ENCODE measurements around the gene PLEKHG3. TPM values are rescaled to one million over a fixed set of nuclear protein-coding genes. Genes with fewer than 3 reads are reported as not detected.

Gene PLEKHG3
- total RNA-seq, 5 donors from 2014 or later (not counting 1 experiment from before 2014, with no cell fraction given), result 12.4 to 58.2 (median 27.3) TPM

DNA sequence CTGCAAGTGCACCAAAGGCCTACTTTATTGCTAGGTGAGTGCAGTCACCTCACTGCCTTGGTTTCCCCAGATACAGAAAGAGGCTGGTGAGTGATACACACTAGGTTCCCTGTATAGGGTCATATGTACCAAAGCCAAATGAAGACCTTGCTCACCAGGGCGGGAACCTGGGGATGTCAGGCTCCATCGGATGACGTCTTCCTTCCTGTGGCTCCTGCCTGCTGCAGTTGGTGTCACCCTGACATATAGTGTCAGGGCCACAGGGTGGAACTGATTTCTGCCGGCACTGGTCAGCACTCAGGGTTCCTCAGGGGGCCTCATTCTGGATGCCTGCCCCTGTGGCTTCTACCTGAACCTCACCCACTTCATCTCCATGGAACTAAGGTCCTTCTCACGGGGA, 43.1 kb downstream of the PLEKHG3 start:
- WGBS (ENCODE audit: insufficient coverage), result 65% methylated on average over 3 of the region's 5 CpGs
- peaks cover 12 to 37% (median 18%) of the 10 kb centered on the region in 3 donors for H3K4me1 Mint-ChIP-seq
- Histone ChIP-seq H3K9me3 (no peaks in the 10 kb centered on the region), H3K4me3 (ENCODE audit: control insufficient read depth in 1 of 2, extremely low read depth in 1 of 2, low read length in 1 of 2) (no peak overlapping the region), H3K36me3 (ENCODE audit: control insufficient read depth in 2 of 2, extremely low read depth in 1 of 2, insufficient read depth in 1 of 2, low read length in 1 of 2) (peaks cover 4 to 7% of the 10 kb centered on the region in 2 donors), H3K27ac (ENCODE audit: low read length) (no peak overlapping the region), H3K27me3 (replicated peaks in 1 of 2; ENCODE audit: control insufficient read depth in 2 of 2, extremely low read depth in 1 of 2, insufficient read depth in 2 of 2, low read length in 1 of 2) (peaks cover 0 to 3% of the 10 kb centered on the region in 2 experiments), H3K4me1 (ENCODE audit: control insufficient read depth in 1 of 2, extremely low read depth in 1 of 2, insufficient read depth in 2 of 2, low read length in 2 of 2) (peaks cover 6 to 29% of the 10 kb centered on the region in 2 experiments)
- H3K27me3 Mint-ChIP-seq, result no peaks in the 10 kb centered on the region
- peak overlapping the region; percentile 81 to 86 for H3K27ac Mint-ChIP-seq
- peaks cover 12% of the 10 kb centered on the region for H3K36me3 Mint-ChIP-seq
- ChIA-PET POLR2A (no interaction called here), CTCF (interaction anchor here in 1 of 2 donors (0.6 kb wide), 1 partner anchor 34 kb away, joined by 8 read pairs; no protein-coding TSS in a partner anchor)
- H3K4me3 Mint-ChIP-seq, result no peak overlapping the region
- peak in 1 of 4 experiments; percentile 36 for ATAC-seq (replicated peaks in 1 of 4)
- no peaks in the 10 kb centered on the region for H3K9me3 Mint-ChIP-seq
- DNase-seq, result no peak

DNA sequence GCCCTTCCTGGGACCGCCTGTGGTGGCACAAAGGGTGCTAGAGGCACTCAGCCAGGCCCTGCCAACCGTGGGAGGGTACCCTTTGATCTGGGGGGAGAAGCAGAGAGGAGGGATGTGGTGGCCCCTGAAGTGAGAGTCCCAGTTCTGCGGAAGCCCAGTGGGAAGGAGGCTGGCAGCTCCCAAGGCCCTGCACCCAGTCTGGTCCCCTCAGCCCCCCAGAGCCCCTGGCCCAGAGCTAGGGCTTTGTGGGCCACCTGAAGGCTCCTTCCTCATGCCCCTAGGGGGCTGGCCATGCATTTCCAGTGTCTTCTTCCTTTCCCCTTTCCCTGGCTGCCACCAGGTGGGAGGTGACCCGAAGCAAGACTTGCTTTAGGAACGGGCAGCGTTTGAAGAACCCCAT, 44.3 kb downstream of the PLEKHG3 start:
- Mint-ChIP-seq H3K9me3 (no peaks in the 10 kb centered on the region), H3K4me3 (no peak overlapping the region), H3K27me3 (no peaks in the 10 kb centered on the region), H3K4me1 (peaks cover 12 to 37% (median 18%) of the 10 kb centered on the region in 3 donors), H3K36me3 (peaks cover 12% of the 10 kb centered on the region), H3K27ac (peak overlapping the region in 1 of 2 donors; percentile 28)
- Histone ChIP-seq H3K27ac (ENCODE audit: low read length) (no peak overlapping the region), H3K4me1 (ENCODE audit: control insufficient read depth in 1 of 2, extremely low read depth in 1 of 2, insufficient read depth in 2 of 2, low read length in 2 of 2) (peaks cover 6 to 29% of the 10 kb centered on the region in 2 experiments), H3K4me3 (ENCODE audit: control insufficient read depth in 1 of 2, extremely low read depth in 1 of 2, low read length in 1 of 2) (no peak overlapping the region), H3K9me3 (no peaks in the 10 kb centered on the region), H3K27me3 (replicated peaks in 1 of 2; ENCODE audit: control insufficient read depth in 2 of 2, extremely low read depth in 1 of 2, insufficient read depth in 2 of 2, low read length in 1 of 2) (peaks cover 0 to 3% of the 10 kb centered on the region in 2 experiments), H3K36me3 (ENCODE audit: control insufficient read depth in 2 of 2, extremely low read depth in 1 of 2, insufficient read depth in 1 of 2, low read length in 1 of 2) (peaks cover 0 to 4% of the 10 kb centered on the region in 2 donors)
- no peak for ATAC-seq (replicated peaks in 1 of 4)
- DNase-seq, result no peak
- POLR2A ChIA-PET, result interaction anchor here in 1 of 2 donors (0.6 kb wide), 1 partner anchor 226 kb away, joined by 3 read pairs; no protein-coding TSS in a partner anchor
- CTCF ChIA-PET, result interaction anchor here in 1 of 2 donors (0.6 to 0.7 kb wide), 4 partner anchors 57 to 208 kb away, joined by 3 to 6 read pairs (median 4); partner anchors contain the start of gene HSPA2
- 92% methylated on average over 2 of the region's 6 CpGs for WGBS (ENCODE audit: insufficient coverage)

DNA sequence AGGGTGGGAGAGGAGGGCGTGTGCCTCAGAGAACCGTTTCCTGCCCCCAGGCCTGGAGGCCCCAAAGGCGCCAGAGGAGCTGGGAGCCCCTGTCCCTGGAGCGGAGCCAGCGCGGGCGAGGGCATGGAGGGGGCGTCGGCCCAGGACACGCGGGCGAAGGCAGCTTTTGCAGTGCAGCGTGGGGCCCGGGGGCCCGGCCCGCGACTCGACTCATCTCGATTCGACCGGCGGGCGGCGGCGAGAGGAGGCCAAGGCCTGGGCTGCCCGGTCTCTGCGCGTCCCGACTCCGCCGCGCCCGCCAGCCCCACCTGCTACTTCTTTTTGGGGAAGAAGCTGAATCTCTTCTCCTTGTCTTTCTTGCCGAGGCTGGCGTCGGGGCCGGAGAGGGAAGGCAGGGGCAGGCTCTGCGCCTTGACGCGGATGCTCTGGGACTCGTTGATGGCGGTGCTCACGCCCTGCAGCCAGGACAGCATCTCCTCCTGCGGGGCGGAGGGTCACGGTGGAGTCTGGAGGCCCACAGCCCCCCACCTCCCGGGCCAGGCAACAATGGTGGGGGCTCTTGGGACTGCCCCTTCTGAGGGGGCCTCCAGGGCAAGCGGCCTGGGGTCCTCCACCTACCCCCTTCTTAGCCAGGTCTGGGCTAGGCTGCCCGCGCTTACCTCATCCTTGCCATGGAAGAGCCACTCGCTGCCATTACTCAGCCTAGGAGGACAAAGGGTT, 44.9 kb downstream of the PLEKHG3 start:
- H3K27me3 Mint-ChIP-seq, result no peaks in the 10 kb centered on the region
- 97% methylated on average over 50 of the region's 51 CpGs for WGBS (ENCODE audit: insufficient coverage)
- H3K4me1 Mint-ChIP-seq, result peaks cover 12 to 37% (median 18%) of the 10 kb centered on the region in 3 donors
- Histone ChIP-seq H3K9me3 (no peaks in the 10 kb centered on the region), H3K36me3 (ENCODE audit: control insufficient read depth in 2 of 2, extremely low read depth in 1 of 2, insufficient read depth in 1 of 2, low read length in 1 of 2) (peaks cover 0 to 3% of the 10 kb centered on the region in 2 donors), H3K27me3 (replicated peaks in 1 of 2; ENCODE audit: control insufficient read depth in 2 of 2, extremely low read depth in 1 of 2, insufficient read depth in 2 of 2, low read length in 1 of 2) (peaks cover 0 to 3% of the 10 kb centered on the region in 2 experiments), H3K4me1 (ENCODE audit: control insufficient read depth in 1 of 2, extremely low read depth in 1 of 2, insufficient read depth in 2 of 2, low read length in 2 of 2) (peaks cover 6 to 29% of the 10 kb centered on the region in 2 experiments), H3K27ac (ENCODE audit: low read length) (no peak overlapping the region), H3K4me3 (ENCODE audit: control insufficient read depth in 1 of 2, extremely low read depth in 1 of 2, low read length in 1 of 2) (no peak overlapping the region)
- H3K9me3 Mint-ChIP-seq, result no peaks in the 10 kb centered on the region
- POLR2A ChIA-PET, result interaction anchor here in 1 of 2 donors (0.6 kb wide), 1 partner anchor 225 kb away, joined by 3 read pairs; no protein-coding TSS in a partner anchor
- peaks cover 7% of the 10 kb centered on the region for H3K36me3 Mint-ChIP-seq
- no peak overlapping the region for H3K4me3 Mint-ChIP-seq
- CTCF ChIA-PET, result interaction anchor here (0.6 to 1.4 kb wide), 6 partner anchors 10 to 208 kb away, joined by 3 to 6 read pairs (median 3); partner anchors contain the start of gene HSPA2 (in 1 of the 2)
- H3K27ac Mint-ChIP-seq, result no peak overlapping the region
- ATAC-seq (replicated peaks in 1 of 4) (no peak), DNase-seq (no peak)

DNA sequence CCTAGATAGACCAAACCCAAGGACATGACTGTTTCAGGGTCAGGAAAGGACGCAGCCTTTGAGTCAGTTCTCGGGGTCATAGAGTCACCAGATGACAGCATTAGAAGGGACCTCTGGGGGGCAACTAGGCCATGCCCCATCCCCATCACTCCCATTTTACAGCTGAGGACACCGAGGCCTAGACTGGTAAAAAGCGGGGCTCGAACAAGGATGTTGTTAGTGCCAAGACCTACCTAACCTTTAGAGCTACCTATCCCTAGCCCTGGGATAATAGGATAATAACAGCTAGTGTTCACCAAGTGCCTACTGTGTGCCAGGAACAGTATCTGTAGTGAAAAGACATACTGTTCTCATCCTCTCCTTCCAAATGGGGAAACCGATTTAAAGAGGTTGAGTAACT, 48.7 kb downstream of the PLEKHG3 start:
- WGBS (ENCODE audit: insufficient coverage), result 87% methylated on average over 2 of the region's 6 CpGs
- H3K4me1 ChIP-seq (ENCODE audit: control insufficient read depth in 1 of 2, extremely low read depth in 1 of 2, insufficient read depth in 2 of 2, low read length in 2 of 2), result peaks cover 0 to 45% of the 10 kb centered on the region in 2 experiments
- ChIA-PET POLR2A (no interaction called here), CTCF (no interaction called here)
- H3K4me1 Mint-ChIP-seq, result peaks cover 0 to 38% (median 25%) of the 10 kb centered on the region in 3 donors
- H3K4me3 Mint-ChIP-seq, result no peak overlapping the region
- no peaks in the 10 kb centered on the region for H3K36me3 Mint-ChIP-seq
- no peak overlapping the region for H3K27ac Mint-ChIP-seq
- H3K27ac ChIP-seq (ENCODE audit: low read length), result no peak overlapping the region
- no peaks in the 10 kb centered on the region for H3K9me3 ChIP-seq
- no peak for ATAC-seq (replicated peaks in 1 of 4)
- H3K36me3 ChIP-seq (ENCODE audit: control insufficient read depth in 2 of 2, extremely low read depth in 1 of 2, insufficient read depth in 1 of 2, low read length in 1 of 2), result no peaks in the 10 kb centered on the region
- peaks cover 0 to 3% of the 10 kb centered on the region in 2 donors for H3K27me3 Mint-ChIP-seq
- no peak overlapping the region for H3K4me3 ChIP-seq (ENCODE audit: control insufficient read depth in 1 of 2, extremely low read depth in 1 of 2, low read length in 1 of 2)
- H3K9me3 Mint-ChIP-seq, result no peaks in the 10 kb centered on the region
- H3K27me3 ChIP-seq (replicated peaks in 1 of 2; ENCODE audit: control insufficient read depth in 2 of 2, extremely low read depth in 1 of 2, insufficient read depth in 2 of 2, low read length in 1 of 2), result peaks cover 0 to 3% of the 10 kb centered on the region in 2 experiments
- DNase-seq, result no peak

DNA sequence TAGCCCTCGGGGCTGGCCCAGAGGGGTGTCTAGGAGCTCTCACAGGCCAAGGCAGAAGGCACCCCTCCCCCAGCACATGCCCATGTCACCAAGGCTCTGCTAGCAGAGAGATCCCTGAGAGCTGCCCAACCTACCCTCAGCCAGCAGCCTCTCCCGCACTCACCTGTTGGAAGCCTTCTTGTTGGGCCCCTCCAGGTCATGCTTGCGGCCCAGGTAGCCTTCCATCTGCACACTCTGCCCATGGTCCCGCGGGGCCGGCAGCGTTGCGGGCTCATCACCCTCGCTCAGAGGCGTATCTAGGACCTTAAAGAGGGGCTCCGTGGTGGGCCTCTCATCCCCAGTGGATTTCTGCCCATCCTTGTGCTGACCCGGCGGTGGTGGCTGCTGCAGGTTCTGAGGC, 49.1 kb downstream of the PLEKHG3 start:
- H3K27me3 ChIP-seq (replicated peaks in 1 of 2; ENCODE audit: control insufficient read depth in 2 of 2, extremely low read depth in 1 of 2, insufficient read depth in 2 of 2, low read length in 1 of 2), result peaks cover 0 to 2% of the 10 kb centered on the region in 2 experiments
- POLR2A ChIA-PET, result no interaction called here
- 91% methylated on average over 11 of the region's 13 CpGs for WGBS (ENCODE audit: insufficient coverage)
- DNase-seq, result no peak
- no peak for ATAC-seq (replicated peaks in 1 of 4)
- peaks cover 0 to 41% (median 29%) of the 10 kb centered on the region in 3 donors for H3K4me1 Mint-ChIP-seq
- peaks cover 0 to 48% of the 10 kb centered on the region in 2 experiments for H3K4me1 ChIP-seq (ENCODE audit: control insufficient read depth in 1 of 2, extremely low read depth in 1 of 2, insufficient read depth in 2 of 2, low read length in 2 of 2)
- H3K36me3 Mint-ChIP-seq, result no peaks in the 10 kb centered on the region
- no peak overlapping the region for H3K27ac ChIP-seq (ENCODE audit: low read length)
- H3K27me3 Mint-ChIP-seq, result peaks cover 0 to 3% of the 10 kb centered on the region in 2 donors
- H3K4me3 Mint-ChIP-seq, result no peak overlapping the region
- CTCF ChIA-PET, result no interaction called here
- no peaks in the 10 kb centered on the region for H3K36me3 ChIP-seq (ENCODE audit: control insufficient read depth in 2 of 2, extremely low read depth in 1 of 2, insufficient read depth in 1 of 2, low read length in 1 of 2)
- no peak overlapping the region for H3K27ac Mint-ChIP-seq
- H3K9me3 Mint-ChIP-seq, result no peaks in the 10 kb centered on the region
- H3K4me3 ChIP-seq (ENCODE audit: control insufficient read depth in 1 of 2, extremely low read depth in 1 of 2, low read length in 1 of 2), result no peak overlapping the region
- H3K9me3 ChIP-seq, result no peaks in the 10 kb centered on the region

DNA sequence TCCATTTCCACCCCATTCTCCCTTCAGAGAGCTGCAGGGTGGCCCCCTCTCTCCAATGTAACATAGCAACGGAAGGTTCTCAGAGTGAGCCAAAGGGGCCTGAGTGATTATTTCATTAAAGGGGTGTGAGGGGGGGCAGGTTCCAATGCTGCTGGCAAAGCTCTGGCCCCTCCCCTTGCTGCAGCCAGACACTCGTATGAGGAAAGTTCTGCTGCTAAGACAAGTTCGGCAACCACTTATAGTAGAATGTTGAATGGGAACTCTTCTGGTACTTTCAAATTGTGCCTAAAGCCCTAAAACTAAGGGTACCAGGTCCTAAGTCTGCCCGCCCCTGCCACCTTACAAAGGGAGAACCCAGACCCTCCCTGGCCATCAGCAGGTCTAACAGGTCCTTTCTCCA, 49.8 kb downstream of the PLEKHG3 start:
- 88% methylated on average over 1 of the region's 4 CpGs for WGBS (ENCODE audit: insufficient coverage)
- no peak for DNase-seq

More for the DNA sequence above, 49.8 kb downstream of the PLEKHG3 start:
- H3K9me3 Mint-ChIP-seq, result no peaks in the 10 kb centered on the region
- H3K36me3 Mint-ChIP-seq, result no peaks in the 10 kb centered on the region
- peaks cover 0 to 3% of the 10 kb centered on the region in 2 donors for H3K27me3 Mint-ChIP-seq
- ChIA-PET CTCF (no interaction called here), POLR2A (no interaction called here)
- no peak for ATAC-seq (replicated peaks in 1 of 4)
- peaks cover 0 to 47% (median 35%) of the 10 kb centered on the region in 3 donors for H3K4me1 Mint-ChIP-seq
- Histone ChIP-seq H3K27me3 (replicated peaks in 1 of 2; ENCODE audit: control insufficient read depth in 2 of 2, extremely low read depth in 1 of 2, insufficient read depth in 2 of 2, low read length in 1 of 2) (no peaks in the 10 kb centered on the region), H3K36me3 (ENCODE audit: control insufficient read depth in 2 of 2, extremely low read depth in 1 of 2, insufficient read depth in 1 of 2, low read length in 1 of 2) (no peaks in the 10 kb centered on the region), H3K9me3 (no peaks in the 10 kb centered on the region), H3K27ac (ENCODE audit: low read length) (peak overlapping the region; percentile 20), H3K4me1 (ENCODE audit: control insufficient read depth in 1 of 2, extremely low read depth in 1 of 2, insufficient read depth in 2 of 2, low read length in 2 of 2) (peaks cover 0 to 51% of the 10 kb centered on the region in 2 experiments), H3K4me3 (ENCODE audit: control insufficient read depth in 1 of 2, extremely low read depth in 1 of 2, low read length in 1 of 2) (no peak overlapping the region)
- no peak overlapping the region for H3K4me3 Mint-ChIP-seq
- H3K27ac Mint-ChIP-seq, result peak overlapping the region in 1 of 2 donors; percentile 65
